ENCODE data around the gene MRGPRD.

MRGPRD gene

GRCh38 chr11:68965901-68966853, 14.6 kb downstream of the MRGPRD start:
- peak in 2 of 6 experiments; percentile 14 to 27 for DNase-seq

GRCh38 chr11:68963779-68964178, 17.0 kb downstream of the MRGPRD start:
- no peak for DNase-seq

GRCh38 chr11:68962527-68963250, 18.1 kb downstream of the MRGPRD start:
- DNase-seq = peak in 5 of 6 experiments; percentile 12 to 63 (median 26)

- DNase-seq = no peak
These were observed 19.5 kb downstream of the MRGPRD start for GRCh38 chr11:68961245-68961644.

GRCh38 chr11:68960294-68961071, 20.3 kb downstream of the MRGPRD start:
- DNase-seq = no peak

GRCh38 chr11:68959465-68960293, 21.1 kb downstream of the MRGPRD start:
- no peak for DNase-seq

GRCh38 chr11:68958211-68958610, 22.6 kb downstream of the MRGPRD start:
- DNase-seq = no peak

GRCh38 chr11:68956547-68957254, 24.1 kb downstream of the MRGPRD start:
- no peak for DNase-seq

- peak in 2 of 6 experiments; percentile 7 to 22 for DNase-seq
These were observed 24.6 kb downstream of the MRGPRD start for GRCh38 chr11:68956142-68956541.

- DNase-seq = no peak
These were observed 25.2 kb downstream of the MRGPRD start for GRCh38 chr11:68955607-68955958.

- no peak for DNase-seq
These were observed 25.8 kb downstream of the MRGPRD start for GRCh38 chr11:68954836-68955606.

GRCh38 chr11:68950762-68951161, 30.0 kb downstream of the MRGPRD start:
- DNase-seq = no peak

- DNase-seq = no peak
These were observed 30.5 kb downstream of the MRGPRD start for GRCh38 chr11:68950270-68950669.

- no peak for DNase-seq
These were observed 31.9 kb downstream of the MRGPRD start for GRCh38 chr11:68948935-68949334.

- DNase-seq = no peak
These were observed 32.3 kb downstream of the MRGPRD start for GRCh38 chr11:68948496-68948895.

- DNase-seq = no peak
These were observed 33.6 kb downstream of the MRGPRD start for GRCh38 chr11:68947151-68947550.

- DNase-seq = no peak
These were observed 34.2 kb downstream of the MRGPRD start for GRCh38 chr11:68946416-68947090.

- DNase-seq = no peak
These were observed 38.0 kb downstream of the MRGPRD start for GRCh38 chr11:68942751-68943271.

- DNase-seq = no peak
These were observed 38.6 kb downstream of the MRGPRD start for GRCh38 chr11:68942095-68942620.

All from stimulated activated naive CD4-positive, alpha-beta T cell (primary cell).